Coronary artery (tissue), 2 donors: ENCODE data around the gene ERCC6L.
"Not testable (repeated sequence)": the region's sequence is repeated elsewhere in the genome, so short reads cannot be mapped to it uniquely, and the experiment has no call there.

Source experiments
- DNase-seq: peaks from one replicate; pipeline ENCODE4 v3.0.0-alpha.2; 2017; ENCODE audit warnings: low spot score
- H3K27ac ChIP-seq, 2 donors: fragments of 200-600 bp; sonication (generic); one replicate each; pipeline ENCODE4 v1.5.1; 2016 to 2019
- H3K4me3 ChIP-seq: fragments of 200-600 bp; sonication (generic); 2 replicates; pipeline ENCODE4 v1.5.1; 2016; ENCODE audit warnings: mild to moderate bottlenecking, moderate library complexity
- CTCF ChIP-seq: fragments of 200-600 bp; sonication (generic); IDR thresholded peaks from one replicate; pipeline ENCODE4 v1.5.1; 2019; ENCODE audit warnings: antibody characterized with exemption

Gene ERCC6L

GRCh38 chrX:72202792-72203401 is 35.9 kb downstream of the ERCC6L start:
- no peak for TF ChIP-seq CTCF
- Histone ChIP-seq H3K4me3 (no peak overlapping the region), H3K27ac (no peak overlapping the region)
- no peak for DNase-seq

- Histone ChIP-seq H3K27ac (no peak overlapping the region), H3K4me3 (no peak overlapping the region)
- no peak for DNase-seq
- TF ChIP-seq CTCF, result no peak
Measured at GRCh38 chrX:72201836-72202536, 36.8 kb downstream of the ERCC6L start.

GRCh38 chrX:72182924-72183323 is 55.9 kb downstream of the ERCC6L start:
- no peak overlapping the region for H3K27ac ChIP-seq
- TF ChIP-seq CTCF, result no peak
- H3K4me3 ChIP-seq, result peak overlapping the region; percentile 79
- no peak for DNase-seq

- Histone ChIP-seq H3K4me3 (peak within 1 kb of the TSS; percentile 79), H3K27ac (peak within 1 kb of the TSS; percentile 43 to 83)
- DNase-seq, result peak; percentile 90
- no peak for TF ChIP-seq CTCF
Measured at GRCh38 chrX:72181178-72182125, 57.4 kb downstream of the ERCC6L start, which contains the start of gene PIN4. Gene PIN4 (plus strand): TSS chrX:72181757. CDS start chrX:72181786, 29 bp downstream.

- TF ChIP-seq CTCF, result no peak
- Histone ChIP-seq H3K27ac (no peak overlapping the region), H3K4me3 (peak overlapping the region; percentile 79)
- DNase-seq, result no peak
Measured at GRCh38 chrX:72180539-72180938, 58.3 kb downstream of the ERCC6L start.

- no peak for DNase-seq
- Histone ChIP-seq H3K27ac (no peak overlapping the region), H3K4me3 (no peak overlapping the region)
- no peak for TF ChIP-seq CTCF
Measured at GRCh38 chrX:72176981-72177380, 61.8 kb downstream of the ERCC6L start.

GRCh38 chrX:72176289-72176688 is 62.5 kb downstream of the ERCC6L start:
- not testable (repeated sequence) for H3K4me3 ChIP-seq, DNase-seq, H3K27ac ChIP-seq
